Breast epithelium (tissue), 3 donors: ENCODE data around the gene ERMARD.

Experiments used
- POLR2A ChIP-seq: fragments of 450-650 bp; IDR thresholded peaks from one replicate; pipeline ENCODE4 v1.6.1; 2016; ENCODE audit warnings: antibody characterized with exemption, mild to moderate bottlenecking, moderate library complexity
- TF ChIP-seq, protein P1 (sequence below), 3 donors: fragments of 450-650 bp; IDR thresholded peaks; one replicate each; pipeline ENCODE4 v1.5.1; 2016 to 2017; ENCODE audit warnings: antibody characterized with exemption in 3 of 3, mild to moderate bottlenecking in 3 of 3, moderate library complexity in 3 of 3

DNA sequence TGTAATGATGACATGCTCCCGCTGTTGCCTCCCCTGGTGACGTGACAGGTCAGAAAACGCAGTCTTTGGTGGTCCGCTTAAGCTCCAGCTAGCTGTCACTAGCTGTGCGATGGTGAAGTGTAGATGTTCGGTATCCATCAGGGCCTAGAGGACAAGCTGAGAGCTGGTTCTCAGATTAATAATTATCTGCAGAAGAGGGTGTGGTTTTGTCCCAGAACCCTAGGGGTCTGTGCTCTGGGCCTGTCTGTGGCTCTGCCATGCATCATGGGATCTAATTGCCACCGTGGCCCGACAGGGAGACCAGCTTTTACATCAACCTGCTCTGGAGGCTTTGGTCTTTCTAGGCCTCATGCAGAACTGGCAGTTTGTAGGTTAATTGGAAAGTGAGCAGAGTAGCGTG lies 34.1 kb downstream of the ERMARD start:
- TF ChIP-seq, protein P1, sequence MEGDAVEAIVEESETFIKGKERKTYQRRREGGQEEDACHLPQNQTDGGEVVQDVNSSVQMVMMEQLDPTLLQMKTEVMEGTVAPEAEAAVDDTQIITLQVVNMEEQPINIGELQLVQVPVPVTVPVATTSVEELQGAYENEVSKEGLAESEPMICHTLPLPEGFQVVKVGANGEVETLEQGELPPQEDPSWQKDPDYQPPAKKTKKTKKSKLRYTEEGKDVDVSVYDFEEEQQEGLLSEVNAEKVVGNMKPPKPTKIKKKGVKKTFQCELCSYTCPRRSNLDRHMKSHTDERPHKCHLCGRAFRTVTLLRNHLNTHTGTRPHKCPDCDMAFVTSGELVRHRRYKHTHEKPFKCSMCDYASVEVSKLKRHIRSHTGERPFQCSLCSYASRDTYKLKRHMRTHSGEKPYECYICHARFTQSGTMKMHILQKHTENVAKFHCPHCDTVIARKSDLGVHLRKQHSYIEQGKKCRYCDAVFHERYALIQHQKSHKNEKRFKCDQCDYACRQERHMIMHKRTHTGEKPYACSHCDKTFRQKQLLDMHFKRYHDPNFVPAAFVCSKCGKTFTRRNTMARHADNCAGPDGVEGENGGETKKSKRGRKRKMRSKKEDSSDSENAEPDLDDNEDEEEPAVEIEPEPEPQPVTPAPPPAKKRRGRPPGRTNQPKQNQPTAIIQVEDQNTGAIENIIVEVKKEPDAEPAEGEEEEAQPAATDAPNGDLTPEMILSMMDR (IDR thresholded peaks at IDR 0.05), result no peak
- TF ChIP-seq POLR2A, result no peak
